ENCODE measurements around the gene DGLUCY.

GRCh38 chr14:91139776-91140175, 25.9 kb downstream of the DGLUCY start:
- no peak for TF ChIP-seq CTCF (IDR thresholded peaks at IDR 0.05)
- no peak for TF ChIP-seq ZFX (IDR thresholded peaks at IDR 0.05; ENCODE audit: borderline replicate concordance)
